GM21515 (cell line): Measurements from ENCODE around the gene KIF1C.
"Not testable (repeated sequence)": the region's sequence is repeated elsewhere in the genome, so short reads cannot be mapped to it uniquely, and the experiment has no call there.

Source experiments
- ATAC-seq: cut with Tn5 transposase; IDR thresholded peaks from one replicate; pipeline ENCODE4 v1.9.1; 2021; ENCODE audit not compliant: unreplicated experiment

The KIF1C gene

DNA sequence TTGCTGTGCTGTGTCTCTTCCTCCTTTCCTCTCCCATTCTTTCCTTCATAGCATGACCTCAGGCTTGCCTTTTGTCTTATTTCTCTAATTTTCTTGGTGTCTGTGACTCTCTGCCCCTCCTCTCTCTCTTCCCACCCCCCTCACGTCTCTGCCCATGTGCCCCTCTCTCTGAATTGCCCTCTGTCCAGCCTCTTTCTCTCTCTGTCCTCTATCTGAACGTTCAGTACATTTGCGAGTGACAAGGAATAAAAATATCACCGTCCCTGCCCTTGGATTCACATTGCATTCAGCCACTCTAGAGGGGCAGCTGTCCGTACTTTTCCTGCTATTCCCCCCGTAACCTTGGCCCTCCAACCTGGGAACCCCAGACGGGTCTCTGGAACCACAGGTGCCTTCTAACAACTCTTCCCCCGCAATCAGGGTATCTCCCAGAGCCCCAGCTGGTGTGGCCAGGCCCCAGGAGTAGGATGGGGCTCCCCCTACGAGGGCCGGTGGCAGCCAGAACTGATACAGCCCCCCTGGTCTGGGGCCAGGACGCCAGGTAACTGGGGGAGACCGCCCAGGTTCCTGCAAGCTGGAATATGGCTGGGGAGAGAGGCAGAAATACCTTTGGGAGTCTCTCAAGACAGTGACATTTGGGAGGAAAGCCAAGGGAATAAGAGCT lies 1.8 kb downstream of the KIF1C start:
- no peak for ATAC-seq

GRCh38 chr17:5000237-5000639 lies 2.5 kb downstream of the KIF1C start:
- ATAC-seq, result no peak

DNA sequence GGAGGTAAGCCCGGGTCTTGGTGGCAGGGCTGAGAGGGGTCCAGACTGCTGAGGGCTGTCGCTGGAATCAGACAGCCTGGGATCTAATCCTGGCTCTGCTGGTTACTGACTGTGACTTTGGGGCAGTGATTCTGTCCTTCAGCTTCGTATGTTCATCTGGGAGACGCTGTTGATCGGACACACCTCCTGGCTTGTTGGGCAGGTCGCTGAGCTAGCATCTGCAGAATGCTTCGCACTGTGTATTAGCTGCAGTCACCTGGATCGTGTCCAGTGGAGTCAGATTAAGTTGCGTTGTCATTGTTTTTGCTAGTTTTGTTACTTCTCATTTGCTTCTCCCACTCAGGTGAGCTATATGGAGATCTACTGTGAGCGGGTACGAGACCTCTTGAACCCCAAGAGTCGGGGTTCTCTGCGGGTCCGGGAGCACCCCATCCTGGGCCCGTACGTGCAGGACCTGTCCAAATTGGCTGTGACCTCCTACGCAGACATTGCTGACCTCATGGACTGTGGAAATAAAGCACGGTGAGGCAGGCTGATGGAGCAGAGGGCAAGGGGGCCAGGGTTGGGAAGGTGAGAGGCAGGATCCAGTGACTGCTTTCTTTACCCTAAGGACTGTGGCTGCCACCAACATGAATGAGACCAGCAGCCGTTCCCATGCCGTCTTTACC lies 4.5 kb downstream of the KIF1C start:
- ATAC-seq, result no peak

- ATAC-seq, result no peak
These were observed 5.6 kb downstream of the KIF1C start for GRCh38 chr17:5003214-5003867.

DNA sequence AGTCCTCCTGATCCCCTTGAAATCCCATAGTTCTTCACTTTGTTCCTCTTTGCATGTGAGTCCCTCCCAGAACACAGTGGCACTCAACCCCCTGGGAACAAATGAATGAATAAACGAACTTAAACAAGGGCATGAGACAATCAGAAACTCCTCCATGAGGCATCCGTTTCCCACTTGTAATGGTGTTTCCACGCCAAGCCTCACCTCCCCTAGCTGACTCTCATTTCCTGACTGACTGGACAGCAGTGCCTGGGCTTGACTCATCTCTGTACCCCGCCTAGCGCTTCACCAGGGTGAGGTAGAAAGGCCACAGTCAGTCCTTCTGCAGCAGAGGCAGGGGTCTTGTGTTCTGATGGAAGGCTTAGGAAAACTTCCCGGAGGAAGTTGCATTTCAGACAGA lies 14.2 kb downstream of the KIF1C start:
- no peak for ATAC-seq

GRCh38 chr17:5014357-5014756 lies 16.6 kb downstream of the KIF1C start:
- no peak for ATAC-seq

DNA sequence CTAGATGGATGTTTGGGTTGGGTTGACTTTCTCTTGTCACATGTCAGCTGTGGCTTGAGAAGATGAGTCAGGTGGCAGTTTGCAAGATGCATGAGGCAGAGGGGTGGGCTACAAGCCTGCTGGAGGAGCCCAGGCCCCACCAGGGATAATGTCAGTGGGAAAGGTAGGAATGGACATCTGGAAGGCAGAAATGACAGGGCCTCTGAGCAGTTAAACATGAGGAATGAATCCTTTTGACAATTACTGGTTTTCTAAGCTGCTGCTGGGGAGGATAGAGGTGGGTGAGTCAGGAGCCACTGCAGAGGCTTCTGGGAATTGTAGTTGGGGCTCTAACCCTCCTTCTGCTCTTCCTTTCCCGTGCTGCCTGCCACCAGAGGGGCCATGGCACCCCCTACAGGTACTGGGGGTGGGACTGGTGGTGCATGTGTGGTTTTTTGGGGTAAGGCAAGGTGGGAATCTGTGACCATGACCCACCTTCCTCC lies 21.8 kb downstream of the KIF1C start:
- ATAC-seq, result no peak

DNA sequence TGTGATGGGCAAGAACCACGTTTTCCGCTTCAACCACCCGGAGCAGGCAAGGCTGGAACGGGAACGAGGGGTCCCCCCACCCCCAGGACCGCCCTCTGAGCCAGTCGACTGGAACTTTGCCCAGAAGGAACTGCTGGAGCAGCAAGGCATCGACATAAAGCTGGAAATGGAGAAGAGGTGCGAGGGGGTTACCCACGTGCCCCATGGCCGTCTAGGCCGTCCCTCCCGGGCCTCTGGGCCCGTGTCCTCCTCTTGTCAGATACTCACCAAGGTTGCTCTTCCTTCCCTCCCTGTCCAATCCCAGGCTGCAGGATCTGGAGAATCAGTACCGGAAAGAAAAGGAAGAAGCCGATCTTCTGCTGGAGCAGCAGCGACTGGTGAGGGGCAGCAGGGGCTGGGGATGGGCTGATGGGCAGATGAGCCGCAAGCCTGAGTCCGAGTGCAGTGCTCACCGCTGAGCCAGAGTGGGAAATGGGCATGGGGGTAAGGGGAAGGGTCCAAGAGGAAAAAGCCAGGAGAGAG lies 22.8 kb downstream of the KIF1C start:
- ATAC-seq, result no peak

- ATAC-seq, result no peak
These were observed 24.5 kb downstream of the KIF1C start for GRCh38 chr17:5022171-5022711.

GRCh38 chr17:5023588-5024147 lies 25.9 kb downstream of the KIF1C start:
- no peak for ATAC-seq

DNA sequence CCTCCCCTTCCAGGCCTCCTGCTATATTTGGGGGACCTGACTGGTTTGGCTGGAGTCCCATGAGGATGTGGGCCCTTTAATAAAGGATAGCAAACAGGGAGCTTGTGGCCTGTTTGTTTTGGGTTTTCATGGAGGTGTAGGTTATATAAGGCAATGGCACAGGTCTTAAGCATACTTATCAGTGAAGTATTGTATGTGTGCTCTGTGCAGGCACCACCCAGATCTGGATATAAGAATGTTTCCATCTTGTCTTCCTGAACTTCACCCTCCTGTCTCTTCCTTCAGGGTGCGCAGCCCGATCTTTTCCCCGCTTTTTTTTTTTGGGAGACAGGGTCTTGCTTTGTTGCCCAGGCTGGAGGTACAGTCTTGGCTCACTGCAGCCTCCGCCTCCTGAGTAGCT lies 26.9 kb downstream of the KIF1C start:
- ATAC-seq, result no peak

- ATAC-seq, result no peak
These were observed 29.5 kb downstream of the KIF1C start for GRCh38 chr17:5027299-5027698.

GRCh38 chr17:5027916-5028315 lies 30.2 kb downstream of the KIF1C start:
- no peak for ATAC-seq

DNA sequence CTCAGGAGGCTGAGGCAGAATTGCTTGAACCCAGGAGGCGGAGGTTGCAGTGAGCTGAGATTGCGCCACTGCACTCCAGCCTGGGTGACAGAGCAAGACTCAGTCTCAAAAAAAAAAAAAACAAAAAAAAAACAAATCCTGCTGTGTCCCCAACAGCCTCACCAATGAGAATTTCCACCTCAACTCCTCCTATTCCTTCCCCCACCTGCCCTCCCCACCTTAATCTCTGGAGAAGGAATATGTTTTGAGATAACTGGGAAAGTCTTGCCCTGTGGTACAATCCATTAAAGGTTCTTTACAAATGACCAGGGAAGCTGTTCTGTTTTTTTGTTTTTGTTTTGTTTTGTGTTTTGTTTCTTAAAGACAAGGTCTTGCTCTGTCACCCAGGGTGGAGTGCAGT lies 32.4 kb downstream of the KIF1C start:
- ATAC-seq, result not testable (repeated sequence)

GRCh38 chr17:5031365-5032082 lies 33.8 kb downstream of the KIF1C start:
- ATAC-seq, result no peak

GRCh38 chr17:5032865-5033264 lies 35.1 kb downstream of the KIF1C start:
- ATAC-seq, result no peak

- no peak for ATAC-seq
These were observed 35.7 kb downstream of the KIF1C start for GRCh38 chr17:5033352-5034015.

- ATAC-seq, result no peak
These were observed 36.3 kb downstream of the KIF1C start for GRCh38 chr17:5034063-5034462.

- no peak for ATAC-seq
These were observed 36.9 kb downstream of the KIF1C start for GRCh38 chr17:5034651-5035050.

- ATAC-seq, result no peak
These were observed 37.6 kb downstream of the KIF1C start, which contains the start of gene SLC52A1 for GRCh38 chr17:5035315-5035714. Gene SLC52A1 (minus strand): TSS chr17:5035426. CDS start chr17:5034606, 820 bp downstream.
